GM10248 (cell line): ENCODE results near the gene ZBTB40.

Experiments used
- CTCF ChIA-PET: fragments of 300-600 bp; sonication (Branson Sonifier 250); formaldehyde crosslinking; extraction: SDS; loops from one replicate; lab custom pipeline; 2021; ENCODE audit warnings: antibody characterized with exemption; lab: Yijun Ruan, JAX
- POLR2A ChIA-PET: fragments of 350-650 bp; sonication (Branson Sonifier 250); formaldehyde crosslinking; extraction: SDS; loops from one replicate; lab custom pipeline; 2020; ENCODE audit warnings: antibody characterized with exemption; lab: Yijun Ruan, JAX
- DNase-seq: peaks from one replicate; pipeline ENCODE4 v3.0.0; 2012; ENCODE audit errors: extremely low spot score
- CTCF ChIP-seq: IDR thresholded peaks from 2 replicates; pipeline ENCODE4 v1.5.1; 2012; ENCODE audit warnings: mild to moderate bottlenecking, low read depth; ENCODE audit errors: extremely low read depth, missing control alignments, control extremely low read depth

The ZBTB40 gene

GRCh38 chr1:22562584-22563583 is 111.2 kb downstream of the ZBTB40 start, which contains the start of gene EPHA8:
TSS of gene EPHA8 (plus strand) at chr1:22563489. CDS start at chr1:22563636, 147 bp downstream.
- CTCF ChIA-PET, result no interaction called here
- POLR2A ChIA-PET, result no interaction called here
- no peak for TF ChIP-seq CTCF
- no peak for DNase-seq

GRCh38 chr1:22563671-22564602 is 112.3 kb downstream of the ZBTB40 start:
- no peak for DNase-seq
- ChIA-PET CTCF (no interaction called here), POLR2A (no interaction called here)
- TF ChIP-seq CTCF, result no peak

GRCh38 chr1:22566161-22566560 is 114.5 kb downstream of the ZBTB40 start:
- POLR2A ChIA-PET, result no interaction called here
- CTCF ChIA-PET, result no interaction called here
- no peak for TF ChIP-seq CTCF
- no peak for DNase-seq

GRCh38 chr1:22567197-22567596 is 115.5 kb downstream of the ZBTB40 start:
- POLR2A ChIA-PET, result no interaction called here
- TF ChIP-seq CTCF, result no peak
- DNase-seq, result no peak
- CTCF ChIA-PET, result no interaction called here

GRCh38 chr1:22567994-22568393 is 116.3 kb downstream of the ZBTB40 start:
- no peak for TF ChIP-seq CTCF
- DNase-seq, result no peak
- CTCF ChIA-PET, result interaction anchor here (1.2 kb wide), 1 partner anchor 462 kb away, joined by 3 read pairs; no protein-coding TSS in a partner anchor
- POLR2A ChIA-PET, result no interaction called here

GRCh38 chr1:22569269-22569668 is 117.6 kb downstream of the ZBTB40 start:
- ChIA-PET CTCF (interaction anchor here (1.2 kb wide), 1 partner anchor 464 kb away, joined by 3 read pairs; no protein-coding TSS in a partner anchor), POLR2A (no interaction called here)
- no peak for DNase-seq
- TF ChIP-seq CTCF, result no peak
